HepG2 (cell line): ENCODE measurements around the gene CD81.

Source experiments
- POLR2AphosphoS2 ChIP-seq: IDR thresholded peaks from 2 replicates; pipeline ENCODE4 v1.6.1; 2011; ENCODE audit warnings: low read depth, low read length, improper control_type of control experiment
- RNF2 ChIP-seq: fragments of 450-650 bp; conservative IDR thresholded peaks from 2 replicates; pipeline ENCODE4 v1.6.1; 2016; ENCODE audit warnings: low read depth
- ZNF775 ChIP-seq: sonication (generic); formaldehyde crosslinking; IDR thresholded peaks from 2 replicates; pipeline ENCODE4 v1.4.0; 2020; ENCODE audit warnings: missing genetic modification reagents, mild to moderate bottlenecking, moderate library complexity, borderline replicate concordance
- TF ChIP-seq, protein P1 (sequence below): sonication (generic); formaldehyde crosslinking; IDR thresholded peaks from 2 replicates; pipeline ENCODE4 v1.9.0; 2021; ENCODE audit warnings: missing genetic modification reagents, mild to moderate bottlenecking, borderline replicate concordance

- TF ChIP-seq ZNF775 (CRISPR knock-in tag) = no peak
- TF ChIP-seq, protein P1, sequence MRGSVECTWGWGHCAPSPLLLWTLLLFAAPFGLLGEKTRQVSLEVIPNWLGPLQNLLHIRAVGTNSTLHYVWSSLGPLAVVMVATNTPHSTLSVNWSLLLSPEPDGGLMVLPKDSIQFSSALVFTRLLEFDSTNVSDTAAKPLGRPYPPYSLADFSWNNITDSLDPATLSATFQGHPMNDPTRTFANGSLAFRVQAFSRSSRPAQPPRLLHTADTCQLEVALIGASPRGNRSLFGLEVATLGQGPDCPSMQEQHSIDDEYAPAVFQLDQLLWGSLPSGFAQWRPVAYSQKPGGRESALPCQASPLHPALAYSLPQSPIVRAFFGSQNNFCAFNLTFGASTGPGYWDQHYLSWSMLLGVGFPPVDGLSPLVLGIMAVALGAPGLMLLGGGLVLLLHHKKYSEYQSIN = no peak
- no peak for TF ChIP-seq POLR2AphosphoS2
- TF ChIP-seq RNF2 = no peak
These were observed 30.4 kb upstream of the CD81 start for GRCh38 chr11:2346586-2347307.
